GM12878 (cell line): ENCODE data around the gene FAM114A2. TPM values are rescaled to one million over a fixed set of nuclear protein-coding genes. Genes with fewer than 3 reads are reported as not detected.
A peak's percentile ranks its signal among the peaks of the same experiment; 100 is the strongest.

Experiments
- ATAC-seq: fragments of 200-7000 bp; cut with Tn5 transposase; 3 replicates; pipeline ENCODE4 v1.9.1; 2020; ENCODE audit warnings: mild to moderate bottlenecking, moderate library complexity
- BruUV-seq: library from RNA; stranded (reverse); fragments of 400-500 nt; replicated peaks from 2 replicates; lab custom pipeline; 2021; lab: Mats Ljungman, UMichigan
- CTCF ChIA-PET: fragments of 300-600 bp; sonication (Branson Sonifier 250); formaldehyde crosslinking; extraction: SDS; loops from one replicate; lab custom pipeline; 2021; ENCODE audit warnings: inconsistent platforms; lab: Yijun Ruan, JAX
- POLR2A ChIA-PET: fragments of 350-600 bp; formaldehyde crosslinking; extraction: SDS; loops from one replicate; lab custom pipeline; 2021; ENCODE audit warnings: inconsistent platforms; lab: Charles Lee
- RAD21 ChIA-PET: fragments of 300-600 bp; sonication (Branson Sonifier 250); formaldehyde crosslinking; loops from one replicate; lab custom pipeline; 2023; ENCODE audit warnings: antibody characterized with exemption; ENCODE audit not compliant: unreplicated experiment; lab: Charles Lee
- SMC1A ChIA-PET: fragments of 300-600 bp; sonication (Branson Sonifier 250); formaldehyde crosslinking; loops from one replicate; lab custom pipeline; 2023; ENCODE audit not compliant: unreplicated experiment, uncharacterized antibody; lab: Charles Lee
- DNase-seq: peaks from one replicate; pipeline ENCODE4 v3.0.0-alpha.2; 2011; ENCODE audit warnings: low read depth, low spot score
- FAIRE-seq: peaks from 3 replicates; lab custom pipeline; 2011; peaks lifted over from hg19 to GRCh38; lab: Jason Lieb, UNC
- H2AFZ ChIP-seq: 2 replicates; pipeline ENCODE4 v1.6.0; 2011; ENCODE audit warnings: low read depth, low read length, control low read depth; ENCODE audit not compliant: control insufficient read depth
- H3K27ac ChIP-seq: 2 replicates; pipeline ENCODE4 v1.5.1; 2011; ENCODE audit warnings: control low read depth; ENCODE audit not compliant: control insufficient read depth, insufficient read depth
- H3K27me3 ChIP-seq, 2 experiments: replicated peaks in 1 of 2; 2 replicates each; pipeline versions ENCODE4 v1.6.0 to v1.6.1; 2011; ENCODE audit warnings: low read length in 1 of 2; ENCODE audit not compliant: control insufficient read depth in 2 of 2, insufficient read depth in 2 of 2
- H3K36me3 ChIP-seq, 2 experiments: 2 replicates each; pipeline ENCODE4 v1.5.1; 2011; ENCODE audit warnings: low read length in 1 of 2; ENCODE audit not compliant: control insufficient read depth in 2 of 2, insufficient read depth in 2 of 2
- H3K4me1 ChIP-seq: 2 replicates; pipeline ENCODE4 v1.6.1; 2011; ENCODE audit warnings: mild to moderate bottlenecking, low read length, moderate library complexity, mixed read lengths; ENCODE audit not compliant: control insufficient read depth, insufficient read depth
- H3K4me2 ChIP-seq: 2 replicates; pipeline ENCODE4 v1.6.0; 2011; ENCODE audit warnings: control low read depth; ENCODE audit not compliant: control insufficient read depth, insufficient read depth
- H3K4me3 ChIP-seq: fragments of 200-600 bp; sonication (generic); 2 replicates; pipeline ENCODE4 v1.5.1; 2016
- H3K79me2 ChIP-seq: 2 replicates; pipeline ENCODE4 v1.6.0; 2011; ENCODE audit warnings: low read length; ENCODE audit not compliant: control insufficient read depth, insufficient read depth
- H3K9ac ChIP-seq: 2 replicates; pipeline ENCODE4 v1.8.0; 2011; ENCODE audit warnings: low read length, control low read depth, mixed read lengths; ENCODE audit not compliant: control insufficient read depth, insufficient read depth
- H3K9me3 ChIP-seq: replicated peaks from 3 replicates; pipeline ENCODE4 v1.5.1; 2011; ENCODE audit warnings: mild to moderate bottlenecking, low read length; ENCODE audit not compliant: control insufficient read depth, insufficient read depth
- H4K20me1 ChIP-seq: 2 replicates; pipeline ENCODE4 v1.6.0; 2011; ENCODE audit not compliant: control insufficient read depth, insufficient read depth
- BHLHE40 ChIP-seq, 2 experiments: fragments of 450-650 bp in 1 of 2; IDR thresholded peaks; 2 replicates each; pipeline ENCODE4 v1.6.1; 2011 to 2017; ENCODE audit warnings: low read depth in 2 of 2, borderline replicate concordance in 1 of 2, improper control_type of control experiment in 1 of 2, low read length in 1 of 2, mild to moderate bottlenecking in 1 of 2
- EGR1 ChIP-seq, 2 experiments: IDR thresholded peaks; 1 replicate in 1 of 2; 2 replicates in 1 of 2; pipeline ENCODE4 v1.6.1; 2011 to 2012; ENCODE audit warnings: low read depth in 2 of 2, low read length in 2 of 2, borderline replicate concordance in 1 of 2, mild to moderate bottlenecking in 1 of 2, moderate library complexity in 1 of 2
- HDAC6 ChIP-seq: fragments of 200-600 bp; sonication (generic); IDR thresholded peaks from one replicate; pipeline ENCODE4 v1.8.0; 2017; ENCODE audit warnings: antibody characterized with exemption; ENCODE audit not compliant: unreplicated experiment
- IKZF1 ChIP-seq: fragments of 450-650 bp; conservative IDR thresholded peaks from 2 replicates; pipeline ENCODE4 v1.6.1; 2017; ENCODE audit warnings: antibody characterized with exemption, mild to moderate bottlenecking
- LARP7 ChIP-seq: fragments of 450-650 bp; IDR thresholded peaks from 2 replicates; pipeline ENCODE4 v1.6.1; 2017; ENCODE audit warnings: mild to moderate bottlenecking
- MEF2B ChIP-seq: fragments of 450-650 bp; IDR thresholded peaks from 2 replicates; pipeline ENCODE4 v1.6.1; 2018; ENCODE audit warnings: mild to moderate bottlenecking, moderate library complexity; ENCODE audit not compliant: partially characterized antibody, poor library complexity, severe bottlenecking
- NBN ChIP-seq: fragments of 450-650 bp; IDR thresholded peaks from 2 replicates; pipeline ENCODE4 v1.6.1; 2016
- SMAD5 ChIP-seq: IDR thresholded peaks from 2 replicates; pipeline ENCODE4 v1.6.1; 2016; ENCODE audit warnings: antibody characterized with exemption, low read depth
- ZBTB33 ChIP-seq: fragments of 450-650 bp; IDR thresholded peaks from 2 replicates; pipeline ENCODE4 v1.6.1; 2017; ENCODE audit warnings: mild to moderate bottlenecking
- WGBS: methylation state at CpG from one replicate; pipeline ENCODE4 v1.1.6; 2016; ENCODE audit warnings: low lambda C conversion rate; ENCODE audit not compliant: insufficient replicate concordance, insufficient coverage; ENCODE audit errors: missing lambda C conversion rate; 5-methylcytosine and 5-hydroxymethylcytosine counted together
- in situ Hi-C: fragments of 300-500 bp; cut with MboI; formaldehyde crosslinking; loops from 9 replicates; pipeline ENCODE4 v1.14.3; 2018; ENCODE audit warnings: mixed read lengths
- intact Hi-C: fragments of 100-400 bp; cut with micrococcal nuclease; formaldehyde crosslinking; loops from one replicate; pipeline ENCODE4 v1.14.2; 2022; ENCODE audit not compliant: unreplicated experiment
- polyA plus RNA-seq, 11 experiments: library from polyadenylated mRNA; depleted of rRNA in 4 of 11; unstranded in 6 of 11; stranded (reverse) in 5 of 11; fragments of >200 nt; fragmentation: Nextera tagmentation in 4 of 11; fragmentation: Illumina TruSeq in 1 of 11; extraction: Ambion mirVana in 4 of 11; extraction: Trizol in 1 of 11; gene quantifications; 1 replicate in 1 of 11; 2 replicates in 10 of 11; pipeline versions ENCODE4 v1.2.1 to v1.2.3, GENCODE V29; 2011 to 2016; ENCODE audit warnings: inconsistent platforms in 2 of 11, missing spikeins in 2 of 11, low read depth in 1 of 11
- total RNA-seq, 4 experiments: library from RNA; depleted of rRNA in 3 of 4; stranded (reverse); fragments of >200 nt in 3 of 4; fragmentation: Illumina TruSeq in 1 of 4; extraction: Trizol in 1 of 4; gene quantifications; 2 replicates each; pipeline versions ENCODE4 v1.2.1 to v1.2.3, GENCODE V29; 2013 to 2021

FAM114A2 gene
- total and polyA plus RNA-seq, 10 of the 15 experiments (the other 5 are each of a cell fraction or from before 2014, with no cell fraction given), result 16.8 to 32.8 (median 24.3) TPM

GRCh38 chr5:154055201-154055600 is 16.5 kb upstream of the FAM114A2 start:
- DNase-seq, result no peak
- in situ Hi-C loops, result no loop called here
- 100% methylated on average over 2 of the region's 2 CpGs for WGBS
- Histone ChIP-seq H3K4me1 (peaks cover 23% of the 10 kb centered on the region), H3K36me3 (peaks cover 0 to 7% of the 10 kb centered on the region in 2 experiments; a peak in 1 of 4 replicates), H3K9ac (no peak overlapping the region), H3K79me2 (no peaks in the 10 kb centered on the region), H3K9me3 (no peaks in the 10 kb centered on the region), H3K27me3 (no peaks in the 10 kb centered on the region), H4K20me1 (no peaks in the 10 kb centered on the region), H3K27ac (no peak overlapping the region), H3K4me3 (no peak overlapping the region), H2AFZ (no peak overlapping the region), H3K4me2 (no peak overlapping the region)
- ATAC-seq, result no peak
- intact Hi-C loops, result no loop called here
- SMC1A ChIA-PET, result interaction anchor here (0.7 to 1.9 kb wide), 6 partner anchors 10 to 349 kb away, joined by 3 to 7 read pairs (median 4); no protein-coding TSS in a partner anchor
- RAD21 ChIA-PET, result interaction anchor here (1.8 kb wide), 1 partner anchor 17 kb away, joined by 5 read pairs; no protein-coding TSS in a partner anchor
- FAIRE-seq, result no peak
- POLR2A ChIA-PET, result interaction anchor here (0.6 kb wide), 1 partner anchor 1237 kb away, joined by 4 read pairs; no protein-coding TSS in a partner anchor
- TSS peak; percentile 9 for BruUV-seq
- CTCF ChIA-PET, result interaction anchor here (1.0 to 3.8 kb wide), 5 partner anchors 10 to 349 kb away, joined by 3 to 14 read pairs (median 4); no protein-coding TSS in a partner anchor
- TF ChIP-seq BHLHE40 (IDR thresholded peaks at IDR 0.05; ENCODE audit: borderline replicate concordance in 1 of 2, low read depth in 2 of 2, low read length in 1 of 2) (no peak), SMAD5 (no peak), EGR1 (IDR thresholded peaks at IDR 0.05; ENCODE audit: borderline replicate concordance in 1 of 2, low read depth in 2 of 2, low read length in 2 of 2) (no peak), NBN (no peak), HDAC6 (no peak), IKZF1 (no peak), LARP7 (no peak), MEF2B (no peak), ZBTB33 (no peak)
